RWPE2 (cell line): ENCODE results near the gene PLA2G4E.

ENCODE experiments used
- ATAC-seq: fragments of 200-7000 bp; cut with Tn5 transposase; 3 replicates; pipeline ENCODE4 v1.9.1; 2021; ENCODE audit warnings: low read depth
- DNase-seq: peaks from one replicate; pipeline ENCODE4 v3.0.0-alpha.2; 2020; ENCODE audit warnings: low spot score
- H3K27ac ChIP-seq: fragments of 450-650 bp; 2 replicates; pipeline ENCODE4 v1.5.1; 2017; ENCODE audit warnings: mild to moderate bottlenecking; ENCODE audit not compliant: poor library complexity, severe bottlenecking
- H3K27me3 ChIP-seq: fragments of 250-450 bp; sonication (Bioruptor Pico); 2 replicates; pipeline ENCODE4 v1.5.1; 2021; ENCODE audit warnings: mild to moderate bottlenecking, moderate library complexity; ENCODE audit not compliant: insufficient read depth, poor library complexity, severe bottlenecking
- H3K36me3 ChIP-seq: fragments of 250-450 bp; sonication (Bioruptor Pico); 2 replicates; pipeline ENCODE4 v1.5.1; 2020; ENCODE audit warnings: low read depth, mild to moderate bottlenecking, moderate library complexity
- H3K4me1 ChIP-seq: fragments of 250-450 bp; sonication (Bioruptor Pico); 2 replicates; pipeline ENCODE4 v1.5.1; 2021; ENCODE audit warnings: mild to moderate bottlenecking, moderate library complexity; ENCODE audit not compliant: insufficient read depth, poor library complexity, severe bottlenecking
- H3K4me3 ChIP-seq: fragments of 250-450 bp; sonication (Bioruptor Pico); 2 replicates; pipeline ENCODE4 v1.5.1; 2021; ENCODE audit warnings: mild to moderate bottlenecking, moderate library complexity; ENCODE audit not compliant: severe bottlenecking
- H3K9me3 ChIP-seq: fragments of 250-450 bp; sonication (Bioruptor Pico); 2 replicates; pipeline ENCODE4 v1.5.1; 2021; ENCODE audit warnings: mild to moderate bottlenecking, moderate library complexity; ENCODE audit not compliant: severe bottlenecking
- CTCF ChIP-seq: fragments of 450-650 bp; IDR thresholded peaks from one replicate; pipeline ENCODE4 v1.5.1; 2017; ENCODE audit warnings: mild to moderate bottlenecking, moderate library complexity; ENCODE audit not compliant: poor library complexity, severe bottlenecking

Gene PLA2G4E

GRCh38 chr15:41955807-41956525 lies 64.9 kb downstream of the PLA2G4E start:
- Histone ChIP-seq H3K4me1 (peaks cover 5% of the 10 kb centered on the region), H3K27ac (no peak overlapping the region), H3K4me3 (no peak overlapping the region), H3K9me3 (no peaks in the 10 kb centered on the region), H3K27me3 (no peaks in the 10 kb centered on the region), H3K36me3 (peaks cover 50% of the 10 kb centered on the region)
- peak; percentile 41; the same call in 1 of the 3 replicates for ATAC-seq
- TF ChIP-seq CTCF = no peak
- no peak for DNase-seq

- TF ChIP-seq CTCF = no peak
- Histone ChIP-seq H3K4me3 (no peak overlapping the region), H3K27ac (no peak overlapping the region), H3K27me3 (no peaks in the 10 kb centered on the region), H3K4me1 (no peaks in the 10 kb centered on the region), H3K36me3 (peaks cover 50% of the 10 kb centered on the region), H3K9me3 (no peaks in the 10 kb centered on the region)
- ATAC-seq (no peak), DNase-seq (no peak)
Observed at GRCh38 chr15:41955100-41955499, 65.7 kb downstream of the PLA2G4E start.

GRCh38 chr15:41954036-41954435 lies 66.8 kb downstream of the PLA2G4E start:
- no peaks in the 10 kb centered on the region for H3K4me1 ChIP-seq
- H3K27me3 ChIP-seq = no peaks in the 10 kb centered on the region
- no peaks in the 10 kb centered on the region for H3K9me3 ChIP-seq
- ATAC-seq (no peak), DNase-seq (no peak)
- no peak overlapping the region for H3K27ac ChIP-seq
- peaks cover 55% of the 10 kb centered on the region for H3K36me3 ChIP-seq
- no peak overlapping the region for H3K4me3 ChIP-seq
- no peak for TF ChIP-seq CTCF

GRCh38 chr15:41952013-41952563 lies 68.8 kb downstream of the PLA2G4E start:
- DNase-seq = no peak
- no peak for TF ChIP-seq CTCF
- no peak overlapping the region for H3K4me3 ChIP-seq
- H3K4me1 ChIP-seq = peaks cover 9% of the 10 kb centered on the region
- ATAC-seq = no peak
- no peak overlapping the region for H3K27ac ChIP-seq
- no peaks in the 10 kb centered on the region for H3K27me3 ChIP-seq
- H3K9me3 ChIP-seq = no peaks in the 10 kb centered on the region
- H3K36me3 ChIP-seq = peaks cover 53% of the 10 kb centered on the region

- no peak for TF ChIP-seq CTCF
- Histone ChIP-seq H3K27me3 (no peaks in the 10 kb centered on the region), H3K4me1 (peaks cover 14% of the 10 kb centered on the region), H3K4me3 (no peak overlapping the region), H3K27ac (no peak overlapping the region), H3K9me3 (no peaks in the 10 kb centered on the region), H3K36me3 (peaks cover 53% of the 10 kb centered on the region)
- ATAC-seq = no peak
- DNase-seq = no peak
Observed at GRCh38 chr15:41951571-41951970, 69.3 kb downstream of the PLA2G4E start.
